ENCODE measurements around the gene PVALEF.
"Not testable (repeated sequence)": the region's sequence is repeated elsewhere in the genome, so short reads cannot be mapped to it uniquely, and the experiment has no call there.

The PVALEF gene

DNA sequence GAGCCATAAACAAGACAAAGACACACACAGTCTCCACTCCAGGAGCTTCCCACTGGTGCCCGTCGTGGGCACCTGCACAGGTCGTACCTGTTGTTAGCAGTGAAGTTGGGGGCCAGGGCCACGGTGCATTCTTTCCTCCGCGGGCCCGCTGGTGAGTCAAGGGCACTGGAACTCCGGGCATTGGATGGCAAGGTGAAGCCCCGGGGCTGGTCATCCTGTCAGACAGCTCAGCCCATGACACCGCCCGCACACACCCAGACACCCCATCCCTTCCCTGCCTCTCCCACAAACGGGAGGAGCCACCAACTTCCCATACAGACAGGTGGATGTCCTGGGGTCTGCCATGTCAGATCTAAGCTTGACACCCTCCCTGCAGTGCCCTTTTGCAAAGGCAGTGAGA lies 41.4 kb downstream of the PVALEF start:
- intact Hi-C loops (cut with DNase I) = no loop called here
- DNase-seq = peak in 1 of 10 donors; percentile 67

DNA sequence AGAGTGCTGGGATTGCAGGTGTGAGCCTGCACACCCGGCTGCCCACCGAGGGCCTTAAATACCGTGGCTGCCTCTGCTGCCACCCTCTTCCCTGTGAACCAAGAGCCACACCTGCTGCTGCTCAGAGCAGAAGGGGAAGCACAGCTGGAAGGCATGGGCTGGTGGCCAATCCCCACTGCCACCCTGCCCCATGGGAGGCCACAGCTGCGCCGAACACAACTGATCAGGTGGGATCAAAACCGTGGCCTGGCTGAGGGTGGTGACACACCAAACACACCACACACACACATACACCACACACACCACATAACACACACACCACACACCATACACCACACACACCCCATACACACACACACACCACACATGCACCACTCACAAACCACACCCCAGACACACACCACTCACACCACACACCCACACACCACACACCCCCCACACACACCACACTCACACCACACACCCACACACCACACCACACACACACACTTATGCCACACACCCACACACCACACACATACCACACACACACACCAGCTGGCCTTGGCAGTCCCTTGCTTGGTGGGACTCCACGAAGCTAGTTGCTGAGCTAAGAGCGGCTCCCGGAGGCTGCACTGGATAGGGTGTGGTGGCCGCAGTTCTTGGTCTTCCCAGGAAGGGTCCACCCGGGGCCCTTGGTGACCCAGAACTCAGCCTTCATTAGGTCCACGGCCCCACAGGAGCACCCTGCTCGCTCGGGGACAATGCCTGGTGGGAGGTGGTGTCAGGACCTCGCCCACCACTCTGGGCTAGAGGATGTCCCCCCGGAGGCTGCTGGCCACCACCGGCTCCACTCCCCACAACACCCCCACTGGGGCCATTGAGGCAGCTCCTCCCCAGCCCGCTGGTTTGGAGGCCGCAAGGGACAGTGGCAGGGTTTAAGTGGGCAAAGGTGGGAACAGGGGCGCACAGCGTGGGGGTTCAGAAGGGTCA lies 42.6 kb downstream of the PVALEF start:
- intact Hi-C loops (cut with DNase I) = no loop called here
- DNase-seq = peak in 1 of 10 donors; percentile 81

DNA sequence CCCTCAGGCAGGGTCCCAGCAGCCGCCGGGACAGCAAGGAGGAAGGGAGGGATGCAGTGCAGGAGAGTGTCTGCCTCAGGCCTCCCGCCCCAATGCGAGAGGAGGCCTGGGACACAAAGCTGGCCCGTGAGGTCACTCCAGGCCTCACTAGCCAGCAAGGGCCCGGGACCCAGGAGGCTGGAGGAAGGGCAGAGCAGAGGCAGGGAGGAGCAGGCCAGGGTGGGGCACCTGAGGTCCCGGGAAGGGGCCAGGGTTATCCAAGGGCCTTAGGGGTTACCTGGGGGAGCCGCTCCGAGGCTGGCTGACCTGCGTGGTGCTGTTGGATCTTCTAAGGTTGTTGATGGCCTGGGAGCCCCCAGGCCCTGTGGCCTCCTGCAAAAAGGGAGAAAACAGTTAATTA lies 43.3 kb downstream of the PVALEF start:
- intact Hi-C loops (cut with DNase I) = no loop called here
- DNase-seq = peak in 1 of 10 donors; percentile 71

DNA sequence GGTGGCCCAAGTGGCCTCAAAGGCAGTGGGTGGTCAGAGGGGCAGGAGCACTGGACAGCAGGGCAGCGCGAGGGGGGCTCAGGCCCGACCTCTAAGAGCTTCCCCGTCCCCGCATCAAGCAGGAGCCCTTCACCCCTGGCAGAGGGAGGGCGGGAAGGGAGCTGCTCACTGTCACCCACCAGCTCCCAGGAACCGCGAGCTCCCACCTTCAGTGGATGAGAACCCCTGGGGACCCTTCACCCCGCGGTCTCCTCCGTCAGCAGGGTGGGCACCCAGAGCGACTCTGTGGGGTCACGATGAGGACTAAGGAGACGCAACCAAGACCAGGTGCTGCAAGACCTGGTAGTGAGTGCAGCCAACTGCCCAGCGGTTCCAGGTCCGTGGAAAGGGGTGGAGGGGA lies 43.8 kb downstream of the PVALEF start:
- intact Hi-C loops (cut with DNase I) = no loop called here
- peak in 1 of 10 donors; percentile 38 for DNase-seq

DNA sequence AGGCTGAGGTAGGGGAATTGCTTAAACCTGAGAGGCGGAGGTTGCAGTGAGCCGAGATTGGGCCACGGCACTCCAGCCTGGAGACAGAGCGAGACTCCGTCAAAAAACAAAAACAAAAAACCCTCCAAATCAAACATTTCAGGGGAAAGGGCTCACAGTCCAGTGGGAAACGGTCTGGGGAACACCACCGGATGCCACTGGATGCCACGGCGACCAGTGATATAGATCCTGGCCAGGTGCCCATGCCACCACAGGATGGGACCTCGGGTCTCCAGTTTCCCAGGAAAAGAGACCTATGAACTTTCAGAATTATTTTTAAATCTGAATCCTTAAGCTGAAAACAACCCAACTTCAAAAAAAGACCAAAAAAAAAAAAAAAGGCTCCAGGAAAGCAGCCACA lies 45.2 kb downstream of the PVALEF start:
- DNase-seq = peak in 1 of 10 donors; percentile 24
- intact Hi-C loops (cut with DNase I) = no loop called here

DNA sequence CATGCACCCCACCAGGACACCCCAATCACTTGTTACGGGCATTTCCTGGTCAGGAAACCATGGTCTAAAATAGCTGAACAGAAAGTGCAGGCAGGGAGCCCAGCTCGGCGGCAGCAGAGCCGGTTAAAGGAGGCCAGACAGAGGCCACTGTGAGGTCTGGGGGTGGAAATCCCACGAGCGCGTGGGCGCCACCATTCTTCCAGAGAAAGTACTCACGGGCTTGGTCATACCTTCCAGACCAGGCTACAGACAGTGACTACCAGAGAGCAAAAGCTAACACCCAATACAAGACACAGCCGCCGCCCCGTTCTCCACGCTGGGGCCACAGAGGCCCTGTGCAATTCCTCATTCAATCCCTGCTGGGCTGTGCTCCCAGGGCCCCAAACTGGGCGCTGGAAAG lies 45.6 kb downstream of the PVALEF start:
- intact Hi-C loops (cut with DNase I) = no loop called here

DNA sequence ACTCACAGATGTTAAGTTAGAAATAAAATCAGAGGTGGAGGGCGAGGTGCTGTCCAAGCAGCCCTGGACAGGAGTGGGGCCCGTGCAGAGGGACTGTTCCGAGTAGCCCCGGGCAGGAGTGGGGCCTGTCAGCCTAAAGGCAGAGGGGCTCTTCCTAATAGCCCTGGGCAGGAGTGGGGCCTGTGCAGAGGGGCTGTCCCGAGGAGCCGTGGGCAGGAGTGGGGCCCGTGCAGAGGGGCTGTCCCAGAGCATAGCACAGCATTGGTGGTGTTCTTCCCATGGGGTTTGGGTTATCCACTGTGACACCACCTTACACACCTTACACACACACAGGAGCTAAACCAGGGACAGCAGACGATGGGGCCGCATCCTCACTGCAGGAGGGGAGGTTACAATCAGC lies 47.1 kb downstream of the PVALEF start:
- intact Hi-C loops (cut with DNase I) = no loop called here
- peak in 1 of 10 donors; percentile 58 for DNase-seq

More for the DNA sequence above, 45.6 kb downstream of the PVALEF start:
- peak in 1 of 10 donors; percentile 70 for DNase-seq

DNA sequence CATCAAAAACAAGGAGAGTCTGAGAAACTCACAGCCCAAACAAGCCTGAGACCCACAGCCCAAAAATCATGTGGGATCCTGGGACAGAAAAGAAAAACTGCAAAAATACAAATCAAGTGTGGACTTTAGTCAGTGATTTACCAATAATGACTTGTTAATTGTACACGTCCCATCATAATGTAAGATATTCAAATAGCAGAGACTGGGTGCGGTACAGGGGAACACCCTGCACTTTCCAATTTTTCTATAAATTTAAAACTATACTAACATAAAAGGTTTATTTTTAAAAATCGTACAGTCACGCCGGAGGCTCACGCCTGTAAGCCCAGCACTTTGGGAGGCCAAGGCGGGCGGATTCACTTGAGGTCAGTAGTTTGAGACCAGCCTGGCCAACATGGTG lies 48.7 kb downstream of the PVALEF start:
- DNase-seq = no peak
- intact Hi-C loops (cut with DNase I) = no loop called here

DNA sequence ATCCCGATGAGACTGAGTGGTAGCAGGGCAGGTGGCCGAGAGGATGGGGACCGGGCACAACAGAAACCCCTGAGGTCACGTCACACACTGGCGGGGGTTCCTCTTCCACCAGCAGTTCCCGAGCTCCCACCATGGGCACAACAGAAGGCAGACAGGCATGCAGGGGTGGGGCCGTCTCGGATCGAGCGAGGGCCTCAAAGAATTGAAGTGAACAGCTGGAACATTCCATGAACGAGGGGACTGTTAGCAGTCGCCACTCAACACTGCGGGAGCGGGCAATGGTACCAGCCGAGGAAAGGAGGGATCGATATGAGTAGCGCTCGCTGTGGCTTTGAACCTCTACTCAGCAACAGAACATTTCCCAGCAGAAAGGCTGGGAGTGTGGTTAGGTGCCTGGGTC lies 52.2 kb downstream of the PVALEF start:
- peak in 1 of 10 donors; percentile 77 for DNase-seq
- intact Hi-C loops (cut with DNase I) = no loop called here

DNA sequence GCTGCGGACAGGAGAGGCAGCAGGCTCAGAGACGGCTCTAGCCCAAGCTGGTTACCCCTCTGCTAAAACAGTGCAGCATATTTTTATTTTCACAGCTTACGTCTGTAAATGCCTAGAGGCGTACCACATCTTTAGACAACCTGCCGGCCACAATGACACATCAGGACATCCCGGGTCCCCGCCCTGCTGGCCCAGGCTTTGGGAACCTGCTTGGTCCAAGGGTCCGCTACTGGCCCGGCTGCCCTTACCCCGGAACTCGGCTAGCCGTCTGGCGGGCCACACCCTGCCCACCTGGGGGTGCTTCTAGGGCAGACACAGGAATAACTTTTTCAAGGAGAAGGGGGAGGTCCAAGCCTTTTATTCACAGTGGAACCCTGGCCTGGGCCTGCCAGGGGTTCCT lies 53.2 kb downstream of the PVALEF start:
- intact Hi-C loops (cut with DNase I) = no loop called here
- DNase-seq = peak in 1 of 10 donors; percentile 66

DNA sequence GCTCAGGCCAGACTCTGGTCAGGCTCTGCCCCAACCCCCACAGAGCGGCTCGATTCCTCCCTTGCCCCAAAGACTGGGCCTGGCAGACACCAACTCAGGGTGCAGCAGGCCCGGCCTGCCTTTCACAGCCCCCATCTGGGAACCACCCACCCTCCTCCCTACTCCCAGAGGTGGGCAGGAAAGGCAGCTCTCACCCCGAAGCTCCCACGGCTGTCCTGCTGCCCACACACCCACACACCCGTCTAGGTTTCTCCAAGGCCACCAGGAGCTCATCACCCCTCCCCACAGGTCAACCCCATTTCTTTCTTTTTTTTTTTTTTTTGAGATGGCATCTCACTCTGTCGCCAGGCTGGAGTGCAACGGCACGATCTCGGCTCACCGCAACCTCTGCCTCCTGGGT lies 53.7 kb downstream of the PVALEF start:
- peak in 1 of 10 donors; percentile 68 for DNase-seq
- intact Hi-C loops (cut with DNase I) = no loop called here

DNA sequence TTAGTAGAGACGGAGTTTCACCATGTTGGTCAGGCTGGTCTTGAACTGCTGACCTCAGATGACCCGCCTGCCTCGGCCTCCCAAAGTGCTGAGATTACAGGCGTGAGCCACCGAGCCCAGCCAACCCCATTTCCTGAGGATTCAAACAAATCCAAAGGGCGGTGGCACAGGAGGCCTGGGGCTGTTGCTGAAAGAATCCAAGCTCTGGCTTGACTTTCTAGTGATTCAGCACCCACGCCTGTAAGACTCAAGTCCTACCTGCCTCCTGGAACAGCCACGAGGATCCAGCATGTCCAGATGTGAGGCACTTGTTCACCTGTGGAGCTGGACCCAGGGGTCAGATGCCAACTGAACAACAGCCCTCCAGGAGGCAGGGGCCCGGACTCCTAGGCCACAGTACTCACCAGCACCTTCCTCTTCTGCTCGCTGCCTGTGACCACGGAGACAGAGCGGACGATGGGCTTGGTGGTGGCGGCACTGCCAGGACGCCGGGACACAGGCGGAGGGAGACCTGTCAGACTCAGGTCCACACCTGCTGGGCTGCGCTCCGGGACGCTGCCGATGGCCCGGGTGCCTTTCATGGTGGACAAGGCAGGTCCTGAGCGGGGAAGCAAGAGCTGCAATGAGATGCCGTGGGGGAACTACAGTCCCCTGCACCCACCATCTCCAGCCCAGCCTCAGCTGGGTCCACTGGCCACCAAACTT lies 54.3 kb downstream of the PVALEF start:
- intact Hi-C loops (cut with DNase I) = no loop called here
- DNase-seq = peak in 1 of 10 donors; percentile 84

DNA sequence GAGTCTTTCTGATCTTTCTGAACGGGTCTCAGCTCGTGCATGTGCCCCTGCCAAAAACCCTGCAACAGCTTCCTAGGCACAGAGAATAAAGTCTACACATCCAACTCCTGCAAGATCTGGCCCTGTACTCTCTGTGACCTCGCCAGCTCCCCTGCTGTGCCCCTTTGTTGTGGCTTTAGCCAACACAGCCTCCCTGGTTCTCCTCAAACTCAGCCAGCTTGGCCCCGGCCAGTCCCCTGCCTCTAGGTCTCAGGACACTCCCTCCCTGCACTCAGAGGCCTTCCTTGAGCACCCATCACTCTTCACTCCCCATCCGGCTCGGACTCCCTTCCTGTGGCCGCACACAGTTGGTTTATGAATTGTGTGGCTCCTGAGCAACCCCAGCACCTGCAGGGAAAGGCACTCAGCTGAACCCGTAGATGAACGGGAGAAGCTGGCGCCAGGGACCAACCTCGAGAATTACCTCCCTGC lies 56.1 kb downstream of the PVALEF start:
- intact Hi-C loops (cut with DNase I) = no loop called here
- DNase-seq = no peak

DNA sequence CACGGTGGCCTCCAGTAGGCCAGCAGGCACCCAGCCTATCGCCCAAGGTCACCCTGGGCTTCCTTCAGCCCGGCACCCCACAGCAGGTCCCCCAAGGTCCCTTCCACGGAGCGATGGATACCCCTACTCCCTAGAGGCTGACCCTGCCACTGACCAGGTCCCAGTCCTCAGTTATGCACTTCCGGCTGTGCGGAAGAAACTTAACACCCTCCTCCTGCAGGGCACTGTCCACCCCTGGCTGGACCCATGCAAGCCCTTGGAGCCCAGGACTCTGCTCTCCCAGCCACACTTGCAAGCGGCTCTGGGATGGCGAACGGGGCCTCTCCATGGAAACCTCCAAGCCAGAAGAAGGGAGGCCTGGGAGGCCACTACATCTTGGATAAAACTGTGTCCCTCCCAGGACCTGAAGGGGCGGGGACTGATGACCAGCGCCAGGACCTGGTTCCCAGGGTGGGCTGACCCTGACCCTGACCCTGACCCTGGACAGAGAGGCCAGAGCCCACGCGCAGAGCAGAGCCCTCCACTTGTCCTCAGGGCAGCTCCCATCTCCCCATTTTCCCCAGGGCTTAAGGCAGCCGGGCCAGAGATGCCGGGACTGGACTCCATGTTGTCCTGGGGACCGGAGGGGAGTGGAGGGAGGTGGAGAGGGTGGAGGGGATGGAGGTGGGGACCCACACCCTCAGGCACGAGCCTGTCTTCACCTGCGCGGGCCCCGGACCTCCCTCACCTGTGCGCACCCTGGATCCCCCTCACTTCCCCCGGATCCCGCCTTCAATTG lies 56.7 kb downstream of the PVALEF start:
- intact Hi-C loops (cut with DNase I) = no loop called here
- DNase-seq = peak in 1 of 10 donors; percentile 79

DNA sequence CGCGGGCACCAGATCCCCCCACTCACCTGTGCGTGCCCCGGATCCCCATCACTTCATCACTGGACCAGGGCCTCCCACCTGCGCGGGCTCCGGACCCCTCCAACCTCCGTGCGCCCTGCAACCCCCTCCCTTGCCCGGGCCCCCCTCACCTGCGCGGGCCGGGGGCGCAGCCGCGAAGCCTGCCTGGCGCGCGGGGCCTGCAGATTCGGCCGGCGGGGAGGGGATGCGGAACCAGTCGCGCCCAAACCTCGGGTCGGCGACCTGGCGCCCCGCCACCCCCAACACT lies 57.3 kb downstream of the PVALEF start:
- no peak for DNase-seq
- intact Hi-C loops (cut with DNase I) = no loop called here

DNA sequence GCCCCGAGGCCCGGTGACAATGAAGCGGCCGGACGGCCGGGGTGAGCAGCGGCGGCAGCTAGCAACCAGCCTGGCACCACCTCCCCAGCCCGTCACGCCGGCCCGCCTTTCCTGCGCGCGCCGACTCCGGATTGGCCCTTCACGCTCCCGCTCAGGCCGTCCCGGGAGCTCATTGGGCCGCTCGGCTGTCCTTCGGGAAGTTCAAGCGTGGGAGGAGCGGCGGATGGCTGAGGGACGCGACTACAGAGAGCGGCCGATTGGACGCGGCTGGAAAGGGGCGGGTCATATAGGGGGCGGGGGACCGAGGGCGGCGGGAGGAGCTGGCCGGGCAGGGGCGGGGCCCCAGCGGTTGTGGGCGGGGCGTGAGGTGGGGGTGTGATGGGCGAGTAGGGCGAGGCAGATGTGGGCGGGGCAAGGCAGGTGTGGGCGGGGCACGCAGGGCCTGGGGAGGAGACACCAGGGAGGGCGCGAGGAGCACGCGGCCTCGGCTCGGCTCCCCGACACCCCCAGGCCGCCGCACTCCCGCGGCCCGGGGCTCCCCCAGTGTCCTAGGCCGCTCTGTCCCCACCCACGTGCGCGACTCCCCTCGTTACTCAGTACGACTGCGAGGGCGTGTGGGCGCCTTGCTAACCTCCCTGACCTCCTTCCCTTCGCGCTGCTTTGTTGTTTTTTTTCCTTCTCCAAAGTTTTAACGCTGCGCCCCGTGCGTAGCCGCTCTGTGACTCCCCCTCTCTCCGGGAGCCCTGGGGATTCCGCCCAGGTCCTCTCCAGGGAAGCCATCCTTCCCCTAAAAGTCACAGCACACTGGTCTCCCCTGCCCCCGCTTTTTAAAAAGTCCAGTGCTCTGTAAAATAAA lies 57.8 kb downstream of the PVALEF start, which contains the start of gene CEP131:
CEP131 (minus strand) TSS at position 60 of the 856 bp plus-strand sequence. CDS start 2,909 bp downstream, outside the sequence.
- intact Hi-C loops (cut with DNase I) = no loop called here
- DNase-seq = peak; percentile 97 to 100 (median 99)

DNA sequence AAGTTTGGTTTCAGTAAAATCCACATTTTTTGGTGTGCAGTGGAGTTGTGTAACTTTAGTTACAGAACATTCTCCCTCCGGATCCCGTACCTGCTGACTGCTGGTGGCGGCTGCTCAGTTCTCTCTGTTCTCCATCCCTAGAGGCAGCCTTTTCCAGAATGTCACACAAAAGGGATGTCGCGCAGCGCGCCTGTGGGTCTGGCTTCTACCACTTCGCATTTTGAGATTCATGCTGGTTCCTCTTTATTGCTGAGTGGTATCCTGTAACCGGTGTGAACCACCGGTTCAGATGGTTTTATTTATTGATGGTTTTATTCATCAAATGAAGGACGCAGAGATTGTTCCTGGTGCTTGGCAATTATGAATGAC lies 58.4 kb downstream of the PVALEF start:
- peak in 1 of 10 donors; percentile 88 for DNase-seq
- intact Hi-C loops (cut with DNase I) = no loop called here

DNA sequence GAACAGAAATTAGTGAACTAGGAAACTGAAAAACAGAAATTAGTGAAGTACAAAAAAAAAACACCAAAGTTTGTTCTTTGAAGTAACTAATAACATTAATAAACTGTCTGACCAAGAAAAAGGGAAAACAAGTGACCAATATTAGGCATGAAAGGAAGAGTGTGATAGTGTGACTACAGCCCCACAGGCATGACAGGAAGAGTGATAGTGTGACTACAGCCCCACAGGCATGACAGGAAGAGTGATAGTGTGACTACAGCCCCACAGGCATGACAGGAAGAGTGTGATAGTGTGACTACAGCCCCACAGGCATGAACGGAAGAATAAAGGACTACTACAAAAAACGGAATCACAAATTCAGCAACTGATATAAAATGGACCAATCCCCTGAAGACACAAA lies 62.3 kb downstream of the PVALEF start:
- DNase-seq; intact Hi-C loops (cut with DNase I): not testable (repeated sequence)

DNA sequence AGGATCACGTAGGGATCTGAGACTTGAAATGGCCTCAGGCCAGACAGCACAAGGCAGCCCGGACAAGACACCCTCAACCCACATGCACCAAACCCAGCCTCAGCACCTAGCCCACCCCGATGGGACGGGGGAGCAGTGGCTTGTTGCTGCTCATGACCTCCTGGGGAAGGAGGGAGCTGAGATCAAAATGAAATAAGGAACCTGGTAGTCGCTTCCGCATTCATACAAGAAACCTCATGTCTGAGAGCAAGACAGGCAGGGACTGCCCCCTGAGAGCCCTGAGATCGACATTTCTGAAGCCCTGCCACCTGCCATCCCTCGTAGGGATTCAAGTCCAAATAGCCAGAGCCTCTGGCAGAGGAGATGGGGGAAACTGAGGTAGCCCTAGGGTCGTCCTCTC lies 63.1 kb downstream of the PVALEF start:
- no peak for DNase-seq
- intact Hi-C loops (cut with DNase I) = no loop called here

Data from posterior cingulate gyrus (tissue), 11 donors.